HG03066 (cell line): Measurements from ENCODE around the gene FGF14.

Experiments used
- ATAC-seq: cut with Tn5 transposase; IDR thresholded peaks from one replicate; pipeline ENCODE4 v1.9.1; 2021; ENCODE audit warnings: low read depth; ENCODE audit not compliant: unreplicated experiment

FGF14 gene

GRCh38 chr13:102261316-102261715 lies 140.5 kb downstream of the FGF14 start:
- no peak for ATAC-seq

GRCh38 chr13:102260256-102260655 lies 141.6 kb downstream of the FGF14 start:
- ATAC-seq = no peak

DNA sequence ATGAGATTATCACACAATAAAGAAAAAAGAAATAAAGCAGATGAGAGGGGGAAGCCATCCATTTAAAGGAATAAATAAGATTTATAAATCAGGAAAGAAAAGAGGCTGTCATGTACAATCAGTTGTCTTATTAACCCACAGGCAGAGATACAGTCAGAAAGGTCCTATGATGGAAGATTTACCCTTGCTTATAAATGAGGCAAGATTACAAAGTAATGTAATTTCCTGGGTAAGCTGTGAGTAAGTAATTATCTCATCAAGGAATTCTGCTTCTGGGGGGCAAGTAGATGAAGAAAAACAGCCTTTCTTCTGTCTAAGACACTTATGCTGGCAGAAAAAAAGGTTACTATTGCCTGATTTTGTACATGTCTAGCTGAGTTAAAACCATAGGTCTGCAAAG lies 146.4 kb downstream of the FGF14 start:
- ATAC-seq = no peak

GRCh38 chr13:102251817-102252216 lies 150.0 kb downstream of the FGF14 start:
- no peak for ATAC-seq

DNA sequence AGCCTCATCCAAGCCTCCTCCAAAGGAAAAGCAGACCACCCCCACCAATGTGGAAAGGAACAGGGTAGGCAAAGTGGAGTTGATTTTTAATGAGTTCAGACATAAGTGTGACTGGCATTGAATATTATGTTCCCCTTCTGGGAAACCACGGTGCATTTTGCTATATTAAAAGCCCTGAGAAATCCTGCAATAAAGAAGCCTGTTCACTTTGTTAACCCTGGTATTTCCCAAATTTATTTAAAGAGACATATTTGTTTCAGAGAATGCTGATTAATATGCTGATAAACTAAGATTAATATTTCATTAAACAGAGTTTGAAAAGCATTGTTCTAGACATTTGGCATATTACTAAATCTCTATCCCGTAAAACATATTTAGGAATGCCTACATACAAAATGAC lies 151.4 kb downstream of the FGF14 start:
- ATAC-seq = no peak

DNA sequence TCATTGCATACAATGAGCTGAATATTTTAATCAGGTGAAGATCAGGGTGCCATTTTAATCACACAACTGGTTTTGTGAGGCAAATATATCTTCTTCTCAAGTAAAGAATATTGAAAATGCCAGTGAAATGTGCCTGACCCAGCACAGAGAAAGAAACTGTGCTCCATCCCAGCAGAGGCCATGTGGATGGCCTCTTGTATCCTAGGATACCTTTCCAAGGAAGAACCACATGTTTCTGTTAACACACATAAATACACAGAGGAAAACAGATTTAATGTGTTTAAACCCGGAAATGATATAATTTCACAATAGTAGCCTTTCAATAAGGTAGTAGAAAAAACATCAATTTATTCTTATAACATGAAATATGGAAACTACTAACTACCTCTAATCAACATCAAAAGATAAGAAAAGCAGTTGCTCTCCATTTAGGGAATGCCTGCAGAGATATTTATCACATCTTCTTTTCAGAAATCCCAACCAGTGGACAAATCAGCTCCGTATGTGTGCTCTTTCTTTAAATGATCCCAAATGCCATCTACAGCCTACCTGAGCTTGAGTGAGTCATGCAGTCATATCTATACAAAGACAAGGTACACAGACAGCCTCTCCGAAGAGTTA lies 157.1 kb downstream of the FGF14 start:
- ATAC-seq = no peak

- ATAC-seq = no peak
These were observed 161.7 kb downstream of the FGF14 start for GRCh38 chr13:102240110-102240509.

- ATAC-seq = no peak
These were observed 164.6 kb downstream of the FGF14 start for GRCh38 chr13:102237230-102237629.

DNA sequence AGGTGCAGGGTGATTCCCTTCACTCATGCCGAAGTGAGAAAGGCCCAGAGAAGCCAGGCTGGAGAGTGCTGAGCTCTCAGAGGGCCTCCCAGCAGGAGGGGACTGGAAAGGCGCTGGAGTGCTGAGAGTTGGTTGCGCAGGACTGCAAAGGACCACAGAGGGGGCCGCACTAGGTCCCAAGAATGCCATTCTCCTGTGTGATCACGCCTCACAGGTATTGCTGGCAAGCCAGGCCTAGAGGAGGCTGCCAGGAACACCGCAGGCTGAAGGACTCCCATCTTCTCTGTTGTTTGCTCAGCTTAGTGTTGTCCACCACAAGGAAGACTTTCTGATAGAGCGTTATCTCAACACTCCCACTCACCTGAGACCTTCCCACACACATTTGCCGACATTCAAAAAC lies 165.0 kb downstream of the FGF14 start:
- ATAC-seq = no peak

DNA sequence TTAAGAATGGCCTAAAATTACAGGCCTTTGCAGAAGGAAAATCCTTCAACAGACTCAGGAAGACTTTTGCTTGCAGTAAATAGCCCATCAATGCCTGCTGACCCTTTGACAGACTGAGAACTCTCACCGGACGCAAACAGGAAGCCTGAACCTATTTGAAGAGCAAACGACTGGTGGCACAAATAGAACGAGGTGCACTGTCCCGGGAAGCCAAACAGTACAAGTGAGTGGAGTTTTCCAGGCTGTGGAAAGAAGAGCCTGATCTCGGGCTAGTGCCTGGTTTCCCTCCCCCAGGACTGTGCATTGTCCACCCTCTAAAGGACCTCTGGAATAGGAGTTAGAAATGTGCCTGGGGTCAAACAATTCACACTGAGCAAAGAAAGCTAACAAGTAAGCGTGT lies 165.5 kb downstream of the FGF14 start:
- ATAC-seq = no peak

DNA sequence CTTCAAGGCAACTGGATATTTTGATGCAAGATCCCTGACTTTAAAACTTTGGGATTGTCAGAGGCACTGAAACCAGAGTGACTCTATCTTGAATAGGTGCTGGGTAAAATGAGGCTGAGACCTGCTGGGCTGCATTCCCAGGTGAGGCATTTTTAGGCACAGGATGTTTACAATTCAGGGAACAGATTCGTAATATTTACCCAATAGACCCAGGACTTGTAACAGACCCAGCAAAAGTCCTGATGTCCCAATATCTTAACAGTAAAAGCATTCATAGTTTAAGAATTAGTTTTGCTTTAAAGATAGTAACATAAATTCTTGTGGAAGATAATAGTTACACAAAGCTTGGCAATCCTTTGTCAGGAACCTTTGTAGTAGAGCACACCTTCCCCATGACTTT lies 166.2 kb downstream of the FGF14 start:
- ATAC-seq = no peak

DNA sequence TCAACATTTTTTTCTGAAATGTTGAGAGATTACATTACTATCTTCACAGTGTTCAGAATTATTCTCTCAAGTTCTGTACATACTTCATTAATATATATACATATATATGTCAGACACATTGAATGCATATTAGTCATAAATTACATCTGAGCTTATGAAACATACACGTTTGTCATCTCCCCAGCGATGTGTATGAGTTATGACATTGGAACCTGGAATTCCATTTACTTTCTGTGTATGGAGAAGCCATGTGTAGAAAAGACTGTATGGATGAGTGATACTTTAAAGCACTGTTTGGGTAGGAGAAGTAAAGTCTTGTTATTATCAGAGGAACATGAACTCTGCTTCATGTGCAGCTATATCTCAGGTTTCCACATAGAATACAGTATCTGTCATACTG lies 167.2 kb downstream of the FGF14 start:
- no peak for ATAC-seq

GRCh38 chr13:102233566-102234208 lies 168.2 kb downstream of the FGF14 start:
- ATAC-seq = no peak

- no peak for ATAC-seq
These were observed 170.4 kb downstream of the FGF14 start for GRCh38 chr13:102231479-102231878.

DNA sequence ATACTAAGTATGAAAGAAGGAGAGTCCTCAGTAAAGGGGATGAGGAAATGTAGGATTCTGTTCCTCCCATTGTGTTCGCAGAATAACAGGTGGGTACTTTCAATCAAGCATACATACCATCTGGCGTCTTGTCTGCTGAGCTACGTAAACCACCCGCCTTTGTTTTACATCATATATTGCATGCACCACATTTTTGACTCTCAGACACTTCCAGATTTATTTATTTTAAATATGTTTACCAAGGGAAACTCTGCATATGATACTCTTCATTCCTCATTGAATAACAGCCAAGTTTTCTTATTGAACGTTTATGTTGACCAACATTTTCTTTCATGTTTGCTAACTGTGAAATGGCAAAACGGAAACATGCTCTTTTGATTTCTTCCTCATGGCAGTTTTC lies 174.1 kb downstream of the FGF14 start:
- ATAC-seq = no peak

GRCh38 chr13:102226591-102226990 lies 175.3 kb downstream of the FGF14 start:
- ATAC-seq = no peak

DNA sequence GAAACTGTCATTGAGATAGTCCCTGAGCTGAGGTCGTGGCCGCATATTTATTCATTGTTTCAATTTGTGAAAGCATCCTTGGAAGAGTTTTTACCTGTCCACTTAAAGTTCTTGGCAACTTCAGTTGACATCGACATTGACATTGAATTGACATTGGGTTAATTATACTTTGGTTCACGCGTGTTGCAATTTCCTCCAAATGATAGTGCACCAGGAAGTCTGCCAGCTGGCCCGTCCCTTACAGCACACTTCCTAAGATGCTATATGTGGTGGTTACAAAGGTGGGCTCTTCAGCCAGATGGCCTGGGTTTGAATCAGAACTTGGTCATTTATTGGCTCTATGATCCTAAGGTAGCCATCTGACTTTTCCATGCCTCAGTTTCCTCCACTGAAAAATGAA lies 176.0 kb downstream of the FGF14 start:
- ATAC-seq = no peak

GRCh38 chr13:102220681-102221228 lies 181.1 kb downstream of the FGF14 start:
- no peak for ATAC-seq

GRCh38 chr13:102214956-102215355 lies 186.9 kb downstream of the FGF14 start:
- ATAC-seq = no peak

- ATAC-seq = no peak
These were observed 189.1 kb downstream of the FGF14 start for GRCh38 chr13:102212729-102213128.

DNA sequence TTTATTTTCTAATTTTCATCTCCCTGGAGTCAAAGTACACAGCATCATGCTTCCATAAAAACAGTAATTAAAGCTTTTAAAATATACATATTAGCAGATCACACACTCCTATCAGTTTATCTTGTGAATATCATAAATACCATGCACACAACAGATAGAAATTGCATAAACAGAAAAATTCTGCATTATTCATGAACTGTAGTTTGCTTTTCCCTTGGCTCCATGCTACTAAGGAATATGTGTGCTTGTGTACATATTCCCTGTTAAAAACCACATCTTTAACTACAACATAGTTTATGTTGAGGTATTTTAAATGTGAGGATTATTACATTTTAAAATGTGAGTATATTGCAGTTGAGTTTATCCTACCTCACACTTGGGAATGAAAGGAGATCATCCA lies 193.5 kb downstream of the FGF14 start:
- no peak for ATAC-seq

DNA sequence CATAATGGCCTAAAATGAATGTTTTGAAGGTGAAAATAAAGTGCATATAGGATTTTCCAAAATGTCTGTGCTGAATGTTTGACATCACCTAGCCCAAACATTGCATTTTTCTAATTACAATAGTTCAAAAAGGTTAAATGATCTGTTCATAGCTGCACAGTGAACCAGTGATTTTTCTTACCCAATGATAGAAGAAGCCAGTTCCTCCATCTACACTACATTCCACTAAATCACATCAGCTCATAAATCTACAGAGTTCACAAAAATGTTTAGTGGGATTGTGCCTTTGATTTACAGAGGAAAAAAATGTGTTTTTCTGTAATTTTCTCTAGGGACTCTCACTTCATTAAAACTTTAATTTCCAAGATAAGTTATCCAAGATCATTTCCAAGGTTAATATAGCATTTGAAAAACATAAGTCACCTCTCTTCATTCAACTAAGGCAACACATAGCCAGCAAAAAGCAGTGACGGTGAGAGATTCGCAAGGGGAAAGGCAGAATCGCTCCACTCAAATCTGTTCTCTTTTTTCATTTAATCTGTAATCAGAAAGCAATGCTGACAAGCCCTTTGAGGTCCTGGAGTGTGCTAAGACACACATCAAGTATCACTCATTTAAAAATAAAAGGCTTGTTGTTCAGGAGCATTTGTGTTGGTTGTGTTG lies 194.0 kb downstream of the FGF14 start:
- ATAC-seq = no peak
